ENCODE measurements around the gene ARID4B. TPM values are rescaled to one million over a fixed set of nuclear protein-coding genes. Genes with fewer than 3 reads are reported as not detected.
"Not testable (repeated sequence)": the region's sequence is repeated elsewhere in the genome, so short reads cannot be mapped to it uniquely, and the experiment has no call there.

ARID4B gene
- total RNA-seq, 3 donors from 2014 or later: 26.9 to 41.5 (median 36.4) TPM

DNA sequence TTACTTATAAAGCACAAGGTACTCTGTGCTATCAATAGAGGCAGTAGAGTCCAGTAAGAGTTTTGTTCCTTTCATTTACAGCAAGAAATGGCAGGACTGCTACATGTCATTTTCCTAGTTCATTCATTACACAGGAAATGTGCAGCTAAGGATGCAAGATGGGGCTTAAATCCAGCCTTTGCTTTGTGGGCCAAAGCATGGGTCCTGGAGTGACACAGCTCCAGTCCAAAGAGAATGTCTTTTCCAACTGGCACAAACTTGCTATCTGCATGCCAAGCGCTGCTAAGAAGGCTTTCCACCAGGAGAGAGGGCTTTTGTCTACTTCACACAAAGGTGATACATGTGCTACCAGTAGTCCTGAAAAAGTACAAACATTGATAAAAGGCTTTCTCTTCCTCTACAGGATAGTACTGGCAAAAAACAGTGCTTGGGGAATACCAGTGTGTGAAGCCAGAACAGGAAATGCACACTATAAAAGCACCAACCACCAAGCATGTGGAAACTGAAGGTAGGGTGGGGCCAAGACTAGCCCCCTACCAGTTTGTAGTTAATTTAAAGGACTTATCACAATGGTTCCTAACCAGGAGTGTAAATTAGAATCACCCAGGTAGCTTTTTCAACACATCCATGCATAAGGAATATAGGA, 68.7 kb downstream of the ARID4B start:
- H3K27me3 Mint-ChIP-seq (ENCODE audit: low read depth): no peaks in the 10 kb centered on the region
- H3K9me3 Mint-ChIP-seq: no peaks in the 10 kb centered on the region
- H3K36me3 Mint-ChIP-seq (ENCODE audit: insufficient read depth): peaks cover 6% of the 10 kb centered on the region
- ATAC-seq (peak; percentile 23 to 41), DNase-seq (no peak)
- no peak overlapping the region for H3K4me3 Mint-ChIP-seq
- H3K4me1 Mint-ChIP-seq (ENCODE audit: low read depth): peaks cover 61% of the 10 kb centered on the region

DNA sequence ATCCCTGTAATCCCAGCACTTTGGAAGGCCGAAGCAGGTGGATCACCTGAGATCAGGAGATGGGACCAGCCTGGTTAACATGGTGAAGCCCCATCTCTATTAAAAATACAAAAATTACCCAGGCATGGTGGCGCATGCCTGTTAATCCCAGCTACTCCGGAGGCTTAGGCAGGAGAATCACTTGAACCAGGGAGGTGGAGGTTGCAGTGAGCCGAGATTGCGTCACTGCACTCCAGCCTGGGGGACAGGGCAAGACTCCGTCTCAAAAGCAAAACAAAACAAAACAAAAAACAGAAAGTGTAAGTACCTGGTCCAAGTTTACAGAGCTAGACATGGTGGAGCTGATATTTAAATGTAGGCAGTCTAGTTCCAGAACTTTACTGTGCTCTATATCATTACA, 69.9 kb downstream of the ARID4B start:
- not testable (repeated sequence) for ATAC-seq; DNase-seq; H3K4me3 Mint-ChIP-seq; H3K27me3 Mint-ChIP-seq (ENCODE audit: low read depth); H3K9me3 Mint-ChIP-seq; H3K36me3 Mint-ChIP-seq (ENCODE audit: insufficient read depth)
- peaks cover 58% of the 10 kb centered on the region for H3K4me1 Mint-ChIP-seq (ENCODE audit: low read depth)

DNA sequence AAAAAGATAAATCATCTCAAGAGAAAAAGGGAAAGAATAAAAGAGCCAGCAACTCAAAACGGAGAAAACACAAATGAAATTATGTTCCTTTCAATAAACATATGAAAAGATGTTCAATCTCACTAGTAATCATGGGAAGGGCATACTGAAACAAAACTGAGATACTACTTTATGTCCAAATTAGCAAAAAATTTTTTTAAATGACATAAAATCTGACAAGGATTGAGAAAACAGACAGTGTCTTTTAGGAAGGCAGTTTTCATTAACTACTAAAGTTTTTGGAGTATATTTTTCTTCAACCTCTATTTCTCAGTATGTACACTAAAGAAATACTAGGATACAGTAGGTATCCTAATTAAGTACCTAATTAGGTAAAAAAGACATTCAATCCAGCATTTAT, 73.3 kb downstream of the ARID4B start:
- DNase-seq (no peak), ATAC-seq (no peak)
- Mint-ChIP-seq H3K4me3 (no peak overlapping the region), H3K27me3 (ENCODE audit: low read depth) (no peaks in the 10 kb centered on the region), H3K36me3 (ENCODE audit: insufficient read depth) (peaks cover 17% of the 10 kb centered on the region), H3K4me1 (ENCODE audit: low read depth) (peaks cover 40% of the 10 kb centered on the region), H3K9me3 (no peaks in the 10 kb centered on the region)

DNA sequence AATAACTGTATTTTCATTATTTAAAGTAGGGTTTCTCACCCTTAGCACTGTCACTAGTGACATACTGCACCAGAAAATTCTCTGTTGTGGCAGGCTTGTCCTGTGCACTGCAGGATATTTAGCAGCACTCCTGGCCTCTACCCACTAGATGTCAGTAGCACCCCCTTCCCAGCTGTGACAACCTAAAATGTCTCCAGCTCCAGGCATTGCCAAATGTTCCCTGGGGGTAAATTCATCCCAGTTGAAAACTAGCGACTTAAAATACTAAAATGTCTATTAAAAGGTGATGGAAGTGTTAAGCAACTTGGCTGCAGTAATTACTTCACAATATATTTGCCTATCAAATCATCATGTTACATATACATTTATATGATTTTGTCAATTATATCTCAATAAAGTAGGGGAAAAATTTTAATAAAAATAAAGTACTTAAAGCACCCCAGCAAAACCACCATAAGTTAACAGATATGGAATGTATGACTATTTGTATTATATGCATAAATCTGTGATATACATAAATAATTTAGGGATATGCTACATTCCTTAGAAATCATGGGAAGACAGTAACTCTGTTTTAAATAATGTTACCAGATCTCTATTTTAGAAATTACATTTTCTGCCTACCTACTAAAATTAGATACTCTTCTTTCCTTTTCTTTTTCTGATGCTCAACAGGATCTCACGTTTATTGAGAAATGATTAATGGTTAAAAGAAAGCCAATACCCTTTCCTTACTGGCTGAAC, 74.6 kb downstream of the ARID4B start:
- DNase-seq (peak; percentile 53), ATAC-seq (peak; percentile 95 to 96)
- H3K4me3 Mint-ChIP-seq: no peak overlapping the region
- H3K27me3 Mint-ChIP-seq (ENCODE audit: low read depth): no peaks in the 10 kb centered on the region
- peaks cover 18% of the 10 kb centered on the region for H3K36me3 Mint-ChIP-seq (ENCODE audit: insufficient read depth)
- no peaks in the 10 kb centered on the region for H3K9me3 Mint-ChIP-seq
- H3K4me1 Mint-ChIP-seq (ENCODE audit: low read depth): peaks cover 30% of the 10 kb centered on the region

- no peak for DNase-seq
- no peak for ATAC-seq
- Mint-ChIP-seq H3K9me3 (no peaks in the 10 kb centered on the region), H3K4me3 (no peak overlapping the region), H3K36me3 (ENCODE audit: insufficient read depth) (peaks cover 24% of the 10 kb centered on the region), H3K27me3 (ENCODE audit: low read depth) (no peaks in the 10 kb centered on the region), H3K4me1 (ENCODE audit: low read depth) (peaks cover 30% of the 10 kb centered on the region)
Measured at GRCh38 chr1:235250430-235250829, 77.5 kb downstream of the ARID4B start.

- Mint-ChIP-seq H3K4me3 (peak overlapping the region; percentile 9), H3K4me1 (ENCODE audit: low read depth) (peaks cover 31% of the 10 kb centered on the region), H3K36me3 (ENCODE audit: insufficient read depth) (peaks cover 29% of the 10 kb centered on the region), H3K9me3 (no peaks in the 10 kb centered on the region), H3K27me3 (ENCODE audit: low read depth) (no peaks in the 10 kb centered on the region)
- ATAC-seq: peak in 1 of 2 donors; percentile 40
- DNase-seq: no peak
Measured at GRCh38 chr1:235246022-235246948, 81.7 kb downstream of the ARID4B start.

- peaks cover 41% of the 10 kb centered on the region for H3K4me1 Mint-ChIP-seq (ENCODE audit: low read depth)
- H3K36me3 Mint-ChIP-seq (ENCODE audit: insufficient read depth): peaks cover 26% of the 10 kb centered on the region
- H3K9me3 Mint-ChIP-seq: no peaks in the 10 kb centered on the region
- no peaks in the 10 kb centered on the region for H3K27me3 Mint-ChIP-seq (ENCODE audit: low read depth)
- no peak for ATAC-seq
- no peak for DNase-seq
- H3K4me3 Mint-ChIP-seq: no peak overlapping the region
Measured at GRCh38 chr1:235244974-235245592, 82.9 kb downstream of the ARID4B start.

GRCh38 chr1:235240960-235241359, 87.0 kb downstream of the ARID4B start:
- ATAC-seq: no peak
- H3K9me3 Mint-ChIP-seq: no peaks in the 10 kb centered on the region
- no peak for DNase-seq
- H3K36me3 Mint-ChIP-seq (ENCODE audit: insufficient read depth): peaks cover 31% of the 10 kb centered on the region
- no peak overlapping the region for H3K4me3 Mint-ChIP-seq
- no peaks in the 10 kb centered on the region for H3K27me3 Mint-ChIP-seq (ENCODE audit: low read depth)
- H3K4me1 Mint-ChIP-seq (ENCODE audit: low read depth): peaks cover 37% of the 10 kb centered on the region

DNA sequence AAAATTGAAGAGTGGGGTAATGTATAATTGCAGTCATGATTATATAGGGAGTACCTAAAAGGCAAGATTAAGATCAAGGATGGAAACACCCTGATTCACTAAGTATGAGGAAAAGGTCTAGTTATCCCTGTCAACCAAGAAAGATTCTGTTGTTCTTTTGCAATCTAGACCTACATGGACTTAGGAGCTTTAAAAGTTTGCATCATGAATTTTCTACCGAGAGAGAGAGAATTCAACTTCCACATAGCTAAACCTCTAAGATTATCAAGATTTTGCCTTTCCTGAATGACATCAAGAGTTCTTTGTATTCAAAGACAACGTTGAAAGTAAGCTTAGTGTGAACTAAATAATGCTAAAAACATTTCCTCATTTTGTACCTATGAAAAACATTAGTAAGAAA, 88.1 kb downstream of the ARID4B start:
- peaks cover 32% of the 10 kb centered on the region for H3K36me3 Mint-ChIP-seq (ENCODE audit: insufficient read depth)
- DNase-seq (no peak), ATAC-seq (no peak)
- H3K4me1 Mint-ChIP-seq (ENCODE audit: low read depth): peaks cover 31% of the 10 kb centered on the region
- H3K9me3 Mint-ChIP-seq: no peaks in the 10 kb centered on the region
- no peak overlapping the region for H3K4me3 Mint-ChIP-seq
- H3K27me3 Mint-ChIP-seq (ENCODE audit: low read depth): no peaks in the 10 kb centered on the region

GRCh38 chr1:235238558-235238957, 89.4 kb downstream of the ARID4B start:
- Mint-ChIP-seq H3K4me1 (ENCODE audit: low read depth) (peaks cover 24% of the 10 kb centered on the region), H3K27me3 (ENCODE audit: low read depth) (no peaks in the 10 kb centered on the region), H3K9me3 (no peaks in the 10 kb centered on the region), H3K4me3 (no peak overlapping the region), H3K36me3 (ENCODE audit: insufficient read depth) (peaks cover 26% of the 10 kb centered on the region)
- no peak for ATAC-seq
- DNase-seq: no peak

DNA sequence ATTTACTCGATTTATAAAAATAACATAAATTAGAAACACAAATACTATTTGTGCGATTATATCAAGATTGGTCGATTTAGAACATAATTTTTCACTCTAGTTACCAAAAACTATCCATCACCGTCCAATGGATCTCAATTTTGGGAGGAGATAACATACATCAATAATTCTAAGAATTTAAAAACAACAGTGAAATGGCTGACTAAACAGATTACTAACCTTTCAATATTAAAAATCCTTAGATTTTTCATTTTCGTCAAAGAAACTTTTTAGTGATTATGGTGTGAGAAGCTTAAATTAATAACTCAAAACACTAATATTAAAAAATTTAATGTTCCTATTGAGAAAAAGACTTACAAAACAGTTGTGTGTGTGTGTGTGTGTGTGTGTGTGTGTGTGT, 91.9 kb downstream of the ARID4B start:
- H3K4me3 Mint-ChIP-seq: no peak overlapping the region
- DNase-seq: no peak
- peaks cover 26% of the 10 kb centered on the region for H3K36me3 Mint-ChIP-seq (ENCODE audit: insufficient read depth)
- no peaks in the 10 kb centered on the region for H3K9me3 Mint-ChIP-seq
- ATAC-seq: no peak
- peaks cover 21% of the 10 kb centered on the region for H3K4me1 Mint-ChIP-seq (ENCODE audit: low read depth)
- H3K27me3 Mint-ChIP-seq (ENCODE audit: low read depth): no peaks in the 10 kb centered on the region

- ATAC-seq (no peak), DNase-seq (no peak)
- H3K4me1 Mint-ChIP-seq (ENCODE audit: low read depth): peaks cover 3% of the 10 kb centered on the region
- H3K4me3 Mint-ChIP-seq: no peak overlapping the region
- peaks cover 16% of the 10 kb centered on the region for H3K36me3 Mint-ChIP-seq (ENCODE audit: insufficient read depth)
- no peaks in the 10 kb centered on the region for H3K27me3 Mint-ChIP-seq (ENCODE audit: low read depth)
- H3K9me3 Mint-ChIP-seq: no peaks in the 10 kb centered on the region
Measured at GRCh38 chr1:235229868-235230267, 98.1 kb downstream of the ARID4B start.

GRCh38 chr1:235227414-235227813, 100.6 kb downstream of the ARID4B start:
- no peak for ATAC-seq
- Mint-ChIP-seq H3K27me3 (ENCODE audit: low read depth) (no peaks in the 10 kb centered on the region), H3K36me3 (ENCODE audit: insufficient read depth) (peaks cover 17% of the 10 kb centered on the region), H3K4me3 (no peak overlapping the region), H3K9me3 (no peaks in the 10 kb centered on the region), H3K4me1 (ENCODE audit: low read depth) (peaks cover 2% of the 10 kb centered on the region)
- no peak for DNase-seq

DNA sequence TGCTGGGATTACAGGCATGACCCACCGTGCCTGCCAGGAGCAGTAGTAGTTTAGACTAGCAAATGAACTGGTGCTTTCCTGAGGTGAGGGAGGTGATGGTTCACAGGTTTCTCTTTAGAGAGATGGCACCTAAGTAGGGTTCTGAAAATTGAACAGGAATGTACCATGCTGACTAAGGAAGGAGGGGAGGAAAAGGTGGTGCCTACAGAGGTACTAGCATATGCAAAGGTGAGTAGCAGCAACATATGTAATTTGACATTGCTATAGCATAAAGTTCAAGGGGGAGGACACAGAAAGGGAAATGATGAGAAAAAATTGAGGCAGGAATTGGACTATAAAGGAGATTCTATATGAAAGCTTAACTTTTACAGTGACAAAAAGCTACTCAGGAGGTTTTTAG, 101.0 kb downstream of the ARID4B start:
- Mint-ChIP-seq H3K4me3 (no peak overlapping the region), H3K27me3 (ENCODE audit: low read depth) (no peaks in the 10 kb centered on the region), H3K9me3 (no peaks in the 10 kb centered on the region), H3K36me3 (ENCODE audit: insufficient read depth) (peaks cover 17% of the 10 kb centered on the region), H3K4me1 (ENCODE audit: low read depth) (peaks cover 2% of the 10 kb centered on the region)
- no peak for ATAC-seq
- no peak for DNase-seq

All from activated T-cell treated with anti-CD3 and anti-CD28 coated beads, Interleukin-2, amount 50 U/mL, for 4 hours (primary cell).